Suprapubic skin (tissue), 4 donors: ENCODE results near the gene ENTPD1. TPM values are rescaled to one million over a fixed set of nuclear protein-coding genes. Genes with fewer than 3 reads are reported as not detected.
"Not testable (repeated sequence)": the region's sequence is repeated elsewhere in the genome, so short reads cannot be mapped to it uniquely, and the experiment has no call there.

Source experiments
- DNase-seq, 2 donors: peaks; one replicate each; pipeline ENCODE4 v3.0.0-alpha.2; 2019; ENCODE audit warnings: low spot score in 2 of 2
- H3K27ac ChIP-seq: fragments of 200-600 bp; sonication (generic); one replicate; pipeline ENCODE4 v1.5.1; 2019
- H3K27me3 ChIP-seq: fragments of 200-600 bp; sonication (generic); one replicate; pipeline ENCODE4 v1.5.1; 2019
- H3K36me3 ChIP-seq: fragments of 200-600 bp; sonication (generic); one replicate; pipeline ENCODE4 v1.5.1; 2019
- H3K4me1 ChIP-seq: fragments of 200-600 bp; sonication (generic); one replicate; pipeline ENCODE4 v1.5.1; 2019
- H3K4me3 ChIP-seq: fragments of 200-600 bp; sonication (generic); one replicate; pipeline ENCODE4 v1.5.1; 2019; ENCODE audit warnings: mild to moderate bottlenecking
- H3K9me3 ChIP-seq: fragments of 200-600 bp; sonication (generic); one replicate; pipeline ENCODE4 v1.5.1; 2019
- CTCF ChIP-seq, 2 donors: fragments of 200-600 bp in 1 of 2; fragments of 450-650 bp in 1 of 2; sonication (generic) in 1 of 2; IDR thresholded peaks; one replicate each; pipeline ENCODE4 v1.5.1; 2016 to 2019; ENCODE audit warnings: antibody characterized with exemption in 2 of 2, mild to moderate bottlenecking in 1 of 2, moderate library complexity in 1 of 2
- EP300 ChIP-seq: sonication (generic); formaldehyde crosslinking; IDR thresholded peaks from one replicate; pipeline ENCODE4 v1.6.1; 2017; ENCODE audit warnings: antibody characterized with exemption
- POLR2A ChIP-seq, 2 donors: fragments of 450-650 bp; IDR thresholded peaks; one replicate each; pipeline ENCODE4 v1.6.1; 2017; ENCODE audit warnings: antibody characterized with exemption in 2 of 2, mild to moderate bottlenecking in 2 of 2, moderate library complexity in 2 of 2
- POLR2AphosphoS5 ChIP-seq, 3 donors: sonication (generic); formaldehyde crosslinking; IDR thresholded peaks; one replicate each; pipeline ENCODE4 v1.6.1; 2017; ENCODE audit warnings: antibody characterized with exemption in 3 of 3
- WGBS: methylation state at CpG from one replicate; pipeline ENCODE4 v1.1.5; 2018; 5-methylcytosine and 5-hydroxymethylcytosine counted together
- total RNA-seq, 4 donors: library from RNA; depleted of rRNA; stranded (reverse); fragments of >200 nt; gene quantifications; one replicate each; pipeline ENCODE4 v1.1.0, GENCODE V29; 2016

Gene ENTPD1
- total RNA-seq, 4 donors from 2014 or later: 6.3 to 18.9 (median 12.5) TPM

DNA sequence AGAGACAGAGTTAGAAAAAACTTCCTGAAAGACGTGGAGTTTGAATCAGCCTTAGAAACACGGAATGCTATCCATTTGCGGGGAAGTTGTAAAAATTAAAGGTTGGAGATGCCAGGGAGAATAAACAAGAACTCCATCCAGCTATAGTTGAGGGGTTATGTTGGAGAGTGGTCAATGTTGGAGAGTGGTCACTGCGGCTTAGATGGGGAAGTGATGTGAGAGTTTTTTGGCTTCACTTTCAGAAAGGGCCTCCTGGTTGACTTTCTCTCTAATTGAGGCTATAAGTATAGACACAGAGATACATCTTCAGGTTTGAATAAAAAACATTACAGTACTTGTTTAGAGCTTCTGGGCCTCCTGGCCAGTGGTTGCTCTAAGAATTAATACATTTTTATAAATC is 152.5 kb downstream of the ENTPD1 start:
- WGBS: 54% methylated on average over 4 of the region's 4 CpGs
- no peak for DNase-seq
- no peak overlapping the region for H3K27ac ChIP-seq
- no peaks in the 10 kb centered on the region for H3K9me3 ChIP-seq
- no peaks in the 10 kb centered on the region for H3K27me3 ChIP-seq
- peaks cover 7% of the 10 kb centered on the region for H3K4me1 ChIP-seq
- TF ChIP-seq EP300: no peak
- no peak for TF ChIP-seq CTCF (IDR thresholded peaks at IDR 0.05)
- TF ChIP-seq POLR2A (IDR thresholded peaks at IDR 0.05): no peak
- TF ChIP-seq POLR2AphosphoS5 (IDR thresholded peaks at IDR 0.05): no peak
- peaks cover 4% of the 10 kb centered on the region for H3K36me3 ChIP-seq
- H3K4me3 ChIP-seq: no peak overlapping the region

DNA sequence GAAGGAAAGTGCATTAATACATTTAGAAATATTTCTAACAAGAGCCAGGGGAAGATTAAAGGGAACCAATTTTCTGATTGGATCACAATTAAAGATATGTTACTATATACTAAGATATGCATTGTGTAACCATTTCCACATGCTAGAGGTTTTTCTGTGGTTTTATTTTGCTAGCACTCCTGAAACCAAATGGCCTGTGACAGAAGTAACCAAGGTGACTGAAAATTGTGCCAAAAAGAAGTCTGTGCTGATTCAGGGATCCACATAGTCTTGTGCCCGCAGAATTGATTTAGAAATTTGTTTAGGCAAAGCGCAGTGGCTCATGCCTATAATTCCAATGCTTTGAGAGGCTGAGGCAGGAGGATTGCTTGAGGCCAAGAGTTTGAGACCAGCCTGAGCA is 153.6 kb downstream of the ENTPD1 start:
- Histone ChIP-seq H3K4me1 (peaks cover 7% of the 10 kb centered on the region), H3K9me3 (no peaks in the 10 kb centered on the region), H3K36me3 (no peaks in the 10 kb centered on the region), H3K27ac (no peak overlapping the region), H3K4me3 (no peak overlapping the region), H3K27me3 (no peaks in the 10 kb centered on the region)
- 88% methylated on average over 2 of the region's 2 CpGs for WGBS
- no peak for DNase-seq
- TF ChIP-seq EP300: no peak
- TF ChIP-seq POLR2AphosphoS5 (IDR thresholded peaks at IDR 0.05): no peak
- TF ChIP-seq CTCF (IDR thresholded peaks at IDR 0.05): no peak
- no peak for TF ChIP-seq POLR2A (IDR thresholded peaks at IDR 0.05)

DNA sequence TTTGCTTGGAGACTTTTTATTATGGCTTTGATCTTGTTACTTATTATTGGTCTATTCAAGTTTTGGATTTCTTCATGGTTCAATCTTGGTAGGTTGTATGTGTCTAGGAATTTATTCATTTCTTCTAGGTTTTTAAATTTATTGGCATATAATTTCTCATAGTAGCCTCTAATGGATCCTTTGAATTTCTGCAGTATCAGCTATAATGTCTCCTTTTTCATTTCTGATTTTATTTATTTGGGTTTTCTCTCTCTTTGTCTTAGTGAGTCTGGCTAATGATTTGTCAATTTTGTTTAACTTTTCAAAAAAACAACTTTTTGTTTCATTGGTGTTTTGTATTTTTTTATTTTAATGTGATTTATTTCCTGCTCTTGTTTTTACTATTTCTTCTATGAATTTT is 160.1 kb downstream of the ENTPD1 start:
- H3K9me3 ChIP-seq, H3K4me3 ChIP-seq, H3K4me1 ChIP-seq, H3K27ac ChIP-seq, DNase-seq, H3K36me3 ChIP-seq, H3K27me3 ChIP-seq: not testable (repeated sequence)

Other genes starting within 250 kb of the ENTPD1 start
- gene SORBS1, start 194.8 kb upstream of the ENTPD1 start, total RNA-seq: 10 to 100 TPM; 28.1 to 92.5 (median 41.7) TPM
- 10 to 100 TPM; 24.9 to 44.6 (median 31.2) TPM for gene ALDH18A1, start 99.5 kb upstream of the ENTPD1 start, total RNA-seq
- 10 to 100 TPM; 18.3 to 26.2 (median 22.7) TPM for gene TCTN3, start 62.2 kb upstream of the ENTPD1 start, total RNA-seq
- 1 to 10 TPM in 1 of 4 donors, under 1 TPM in 2, not detected in 1; 0.47 to 3.9 (median 0.72) TPM for gene CC2D2B, start 151.8 kb downstream of the ENTPD1 start, total RNA-seq